HepG2 (cell line): ENCODE measurements around the gene SYCE1. TPM values are rescaled to one million over a fixed set of nuclear protein-coding genes. Genes with fewer than 3 reads are reported as not detected.

ENCODE experiments used
- ATAC-seq: fragments of 200-7000 bp; cut with Tn5 transposase; 3 replicates; pipeline ENCODE4 v1.9.1; 2020; ENCODE audit warnings: mild to moderate bottlenecking, moderate library complexity
- BruUV-seq: library from RNA; stranded (reverse); fragments of 400-500 nt; replicated peaks from 2 replicates; lab custom pipeline; 2021; lab: Mats Ljungman, UMichigan
- CTCF ChIA-PET: fragments of 300-600 bp; formaldehyde crosslinking; extraction: SDS; loops from one replicate; lab custom pipeline; 2021; ENCODE audit warnings: low total read pairs, inconsistent platforms, low intra/inter-chr PET ratio; lab: Yijun Ruan, JAX
- POLR2A ChIA-PET: fragments of 350-600 bp; sonication (Branson Sonifier 250); formaldehyde crosslinking; loops from one replicate; lab custom pipeline; 2020; ENCODE audit warnings: antibody characterized with exemption, inconsistent platforms; lab: Yijun Ruan, JAX
- DNase-seq: peaks from one replicate; pipeline ENCODE4 v3.0.0-alpha.2; 2015; ENCODE audit warnings: low spot score
- FAIRE-seq: peaks from 3 replicates; lab custom pipeline; 2011; peaks lifted over from hg19 to GRCh38; lab: Jason Lieb, UNC
- H2AFZ ChIP-seq: one replicate; pipeline ENCODE4 v1.6.1; 2011; ENCODE audit warnings: low read length, inconsistent platforms
- H3K27ac ChIP-seq: fragments of 300-600 bp; 3 replicates; pipeline ENCODE4 v1.8.0; 2011; ENCODE audit warnings: mixed run types, mild to moderate bottlenecking, mixed read lengths, low read length, inconsistent platforms; ENCODE audit not compliant: insufficient read depth; ENCODE audit errors: extremely low read length
- H3K27me3 ChIP-seq, 2 experiments: fragments of 200-600 bp in 1 of 2; 2 replicates in 1 of 2; 3 replicates in 1 of 2; pipeline versions ENCODE4 v1.6.0 to v1.8.0; 2011; ENCODE audit warnings: low read length in 2 of 2, mild to moderate bottlenecking in 2 of 2, moderate library complexity in 2 of 2, inconsistent platforms in 1 of 2; ENCODE audit not compliant: insufficient read depth in 2 of 2, control insufficient read depth in 1 of 2
- H3K36me3 ChIP-seq, 2 experiments: fragments of 200-600 bp in 1 of 2; replicated peaks in 1 of 2; 2 replicates in 1 of 2; 3 replicates in 1 of 2; pipeline versions ENCODE4 v1.5.1 to v1.8.0; 2011; ENCODE audit warnings: low read length in 2 of 2, inconsistent platforms in 1 of 2; ENCODE audit not compliant: insufficient read depth in 2 of 2, control insufficient read depth in 1 of 2
- H3K4me1 ChIP-seq: 2 replicates; pipeline ENCODE4 v1.5.1; 2012; ENCODE audit warnings: low read length, inconsistent platforms; ENCODE audit not compliant: insufficient read depth
- H3K4me2 ChIP-seq: 2 replicates; pipeline ENCODE4 v1.6.0; 2011; ENCODE audit warnings: low read depth, low read length, inconsistent platforms
- H3K4me3 ChIP-seq, 3 experiments: fragments of 200-600 bp in 1 of 3; sonication (generic), shearing (Covaris generic) in 1 of 3; replicated peaks in 1 of 3; 2 replicates each; pipeline ENCODE4 v1.5.1; 2011 to 2016; ENCODE audit warnings: low read length in 3 of 3, inconsistent platforms in 2 of 3, low read depth in 2 of 3, mild to moderate bottlenecking in 2 of 3, control low read depth in 1 of 3, mixed read lengths in 1 of 3; ENCODE audit not compliant: insufficient read depth in 1 of 3
- H3K79me2 ChIP-seq: one replicate; pipeline ENCODE4 v1.6.1; 2011; ENCODE audit warnings: low read length, inconsistent platforms; ENCODE audit not compliant: insufficient read depth
- H3K9ac ChIP-seq: 2 replicates; pipeline ENCODE4 v1.6.0; 2011; ENCODE audit warnings: mild to moderate bottlenecking, low read depth, low read length, inconsistent platforms; ENCODE audit not compliant: insufficient read depth
- H3K9me3 ChIP-seq: 2 replicates; pipeline ENCODE4 v1.5.1; 2012; ENCODE audit warnings: mild to moderate bottlenecking, low read length
- H4K20me1 ChIP-seq: 2 replicates; pipeline ENCODE4 v1.6.0; 2011; ENCODE audit warnings: inconsistent platforms, mild to moderate bottlenecking, low read length, moderate library complexity; ENCODE audit not compliant: insufficient read depth
- ATAD3A ChIP-seq: sonication (generic); formaldehyde crosslinking; IDR thresholded peaks from 2 replicates; pipeline ENCODE4 v1.4.0; 2020; ENCODE audit warnings: missing genetic modification reagents
- DPF2 ChIP-seq: sonication (generic); formaldehyde crosslinking; IDR thresholded peaks from 2 replicates; pipeline ENCODE4 v1.4.0; 2020; ENCODE audit warnings: mild to moderate bottlenecking, low read depth, missing genetic modification reagents, borderline replicate concordance
- HDAC2 ChIP-seq: sonication (generic); formaldehyde crosslinking; IDR thresholded peaks from 2 replicates; pipeline ENCODE4 v1.4.0; 2020; ENCODE audit warnings: missing genetic modification reagents
- HNF1B ChIP-seq: sonication (generic); formaldehyde crosslinking; IDR thresholded peaks from 2 replicates; pipeline ENCODE4 v1.5.1; 2020; ENCODE audit warnings: mild to moderate bottlenecking, moderate library complexity, missing genetic modification reagents
- HNRNPL ChIP-seq: fragments of 200-400 bp; formaldehyde crosslinking; IDR thresholded peaks from 2 replicates; pipeline ENCODE4 v1.6.1; 2017; ENCODE audit warnings: mild to moderate bottlenecking, low read depth, low read length
- MEIS1 ChIP-seq: sonication (generic); formaldehyde crosslinking; IDR thresholded peaks from 2 replicates; pipeline ENCODE4 v1.9.0; 2021; ENCODE audit warnings: mild to moderate bottlenecking, missing genetic modification reagents, moderate library complexity, borderline replicate concordance
- NR2F1 ChIP-seq, 2 experiments: fragments of 450-650 bp in 1 of 2; formaldehyde crosslinking in 1 of 2; IDR thresholded peaks; 2 replicates each; pipeline versions ENCODE4 v1.5.0 to v1.6.1; 2016 to 2020; ENCODE audit warnings: mild to moderate bottlenecking in 1 of 2, missing compliant biosample characterization in 1 of 2, missing genetic modification reagents in 1 of 2, moderate library complexity in 1 of 2
- SOX13 ChIP-seq, 3 experiments: fragments of 450-650 bp in 1 of 3; sonication (generic) in 1 of 3; formaldehyde crosslinking in 1 of 3; IDR thresholded peaks in 2 of 3; conservative IDR thresholded peaks in 1 of 3; 2 replicates each; pipeline versions ENCODE4 v1.5.0 to v1.6.1; 2016 to 2020; ENCODE audit warnings: antibody characterized with exemption in 1 of 3, mild to moderate bottlenecking in 1 of 3, missing compliant biosample characterization in 1 of 3, missing genetic modification reagents in 1 of 3, moderate library complexity in 1 of 3
- SRY ChIP-seq: sonication (generic); formaldehyde crosslinking; IDR thresholded peaks from 2 replicates; pipeline ENCODE4 v1.8.0; 2022; ENCODE audit warnings: mild to moderate bottlenecking, missing genetic modification reagents
- STAG1 ChIP-seq: sonication (generic); formaldehyde crosslinking; IDR thresholded peaks from 2 replicates; pipeline ENCODE4 v1.4.0; 2020; ENCODE audit warnings: missing genetic modification reagents
- YEATS2 ChIP-seq: sonication (generic); formaldehyde crosslinking; IDR thresholded peaks from 2 replicates; pipeline ENCODE4 v1.4.0; 2020; ENCODE audit warnings: missing genetic modification reagents, borderline replicate concordance
- ZNF430 ChIP-seq: sonication (generic); formaldehyde crosslinking; IDR thresholded peaks from 2 replicates; pipeline ENCODE4 v1.9.0; 2021; ENCODE audit warnings: mild to moderate bottlenecking, missing genetic modification reagents
- ZNF644 ChIP-seq: IDR thresholded peaks from 2 replicates; pipeline ENCODE4 v1.6.1; 2016; ENCODE audit warnings: low read depth
- WGBS: methylation state at CpG from one replicate; pipeline ENCODE4 v1.1.6; 2017; ENCODE audit warnings: low lambda C conversion rate; 5-methylcytosine and 5-hydroxymethylcytosine counted together
- in situ Hi-C: cut with HindIII; loops from 2 replicates; pipeline ENCODE4 v1.10.0; 2017; ENCODE audit warnings: low pct_unique_long_range_greater_than_20kb; ENCODE audit not compliant: extremely low pct_ligation_motif_present
- intact Hi-C: fragments of 100-400 bp; cut with micrococcal nuclease; formaldehyde crosslinking; loops from one replicate; pipeline ENCODE4 v1.10.0; 2022; ENCODE audit not compliant: unreplicated experiment
- polyA plus RNA-seq, 8 experiments: library from polyadenylated mRNA; depleted of rRNA in 3 of 8; stranded (reverse) in 7 of 8; unstranded in 1 of 8; fragments of >200 nt; fragmentation: Illumina TruSeq in 4 of 8; extraction: Trizol in 4 of 8; gene quantifications; 2 replicates each; pipeline versions ENCODE4 v1.2.1 to v1.2.3, GENCODE V29; 2011 to 2016; ENCODE audit warnings: low read depth in 4 of 8, missing spikeins in 1 of 8, mixed read lengths in 1 of 8; ENCODE audit not compliant: insufficient read depth in 1 of 8
- total RNA-seq, 5 experiments: library from RNA; depleted of rRNA; stranded (reverse); fragments of >200 nt; fragmentation: Illumina TruSeq; extraction: Trizol; gene quantifications; 2 replicates each; pipeline ENCODE4 v1.2.3, GENCODE V29; 2016; ENCODE audit warnings: low read depth in 1 of 5

SYCE1 gene
- total and polyA plus RNA-seq, 2 of the 13 experiments (the other 11 are each of a cell fraction or from before 2014, with no cell fraction given), result not detected

- TF ChIP-seq NR2F1 (CRISPR knock-in tag; IDR thresholded peaks at IDR 0.05) (no peak), MEIS1 (CRISPR knock-in tag) (no peak), DPF2 (CRISPR knock-in tag) (no peak), ATAD3A (CRISPR knock-in tag) (no peak), HNRNPL (no peak), ZNF430 (CRISPR knock-in tag) (no peak)
Observed at GRCh38 chr10:133532871-133533270, 32.5 kb downstream of the SYCE1 start (continued).

GRCh38 chr10:133530506-133530905 lies 34.9 kb downstream of the SYCE1 start:
- H3K79me2 ChIP-seq, result no peaks in the 10 kb centered on the region
- CTCF ChIA-PET, result no interaction called here
- in situ Hi-C loops (no loop called here), intact Hi-C loops (no loop called here)
- H2AFZ ChIP-seq, result no peak overlapping the region
- no peak overlapping the region for H3K27ac ChIP-seq
- no peaks in the 10 kb centered on the region for H4K20me1 ChIP-seq
- no peak overlapping the region for H3K4me2 ChIP-seq
- DNase-seq (no peak), ATAC-seq (no peak), FAIRE-seq (no peak)
- H3K9me3 ChIP-seq, result no peaks in the 10 kb centered on the region
- POLR2A ChIA-PET, result no interaction called here
- no peaks in the 10 kb centered on the region for H3K36me3 ChIP-seq
- no peak overlapping the region for H3K4me3 ChIP-seq
- 25% methylated on average over 9 of the region's 9 CpGs for WGBS
- H3K4me1 ChIP-seq, result no peaks in the 10 kb centered on the region
- peaks cover 8 to 65% of the 10 kb centered on the region in 2 experiments for H3K27me3 ChIP-seq
- BruUV-seq, result no TSS peak
- H3K9ac ChIP-seq, result no peak overlapping the region
- TF ChIP-seq HNF1B (CRISPR knock-in tag) (no peak), STAG1 (CRISPR knock-in tag) (no peak), HDAC2 (CRISPR knock-in tag) (no peak), SOX13 (IDR thresholded peaks at IDR 0.05) (no peak), SOX13 (CRISPR knock-in tag; conservative IDR thresholded peaks at IDR 0.05 in 1 of 2, IDR thresholded peaks at IDR 0.05 in 1 of 2) (no peak), YEATS2 (CRISPR knock-in tag) (no peak), SRY (no peak), ZNF644 (CRISPR knock-in tag) (no peak)
